ENCODE measurements around the gene MAML3.

The MAML3 gene

GRCh38 chr4:140019619-140020347 is 134.2 kb downstream of the MAML3 start:
- no peak for TF ChIP-seq CTCF (IDR thresholded peaks at IDR 0.05; ENCODE audit: extremely low read depth, missing control alignments)
- no peak for DNase-seq (ENCODE audit: low spot score)

- DNase-seq (ENCODE audit: low spot score): no peak
- TF ChIP-seq CTCF (IDR thresholded peaks at IDR 0.05; ENCODE audit: extremely low read depth, missing control alignments): no peak
These were observed 134.9 kb downstream of the MAML3 start for GRCh38 chr4:140018931-140019618.

- no peak for DNase-seq (ENCODE audit: low spot score)
- no peak for TF ChIP-seq CTCF (IDR thresholded peaks at IDR 0.05; ENCODE audit: extremely low read depth, missing control alignments)
These were observed 139.7 kb downstream of the MAML3 start for GRCh38 chr4:140014284-140014683.

GRCh38 chr4:140012688-140013486 is 141.1 kb downstream of the MAML3 start:
- peak; percentile 23 for TF ChIP-seq CTCF (IDR thresholded peaks at IDR 0.05; ENCODE audit: extremely low read depth, missing control alignments)
- peak; percentile 27 for DNase-seq (ENCODE audit: low spot score)

- TF ChIP-seq CTCF (IDR thresholded peaks at IDR 0.05; ENCODE audit: extremely low read depth, missing control alignments): no peak
- DNase-seq (ENCODE audit: low spot score): no peak
These were observed 148.3 kb downstream of the MAML3 start for GRCh38 chr4:140005699-140006098.

- DNase-seq (ENCODE audit: low spot score): no peak
- TF ChIP-seq CTCF (IDR thresholded peaks at IDR 0.05; ENCODE audit: extremely low read depth, missing control alignments): no peak
These were observed 148.9 kb downstream of the MAML3 start for GRCh38 chr4:140004922-140005627.
